ENCODE data around the gene BNIP1. TPM values are rescaled to one million over a fixed set of nuclear protein-coding genes. Genes with fewer than 3 reads are reported as not detected.

Gene BNIP1
- total RNA-seq, 1 experiment from 2014 or later: 13.5 TPM

- no peak for DNase-seq
- ChIA-PET CTCF (no interaction called here), POLR2A (ENCODE audit: unreplicated experiment) (no interaction called here)
- Histone ChIP-seq H3K36me3 (ENCODE audit: low read depth) (no peaks in the 10 kb centered on the region), H3K79me2 (ENCODE audit: low read depth) (no peaks in the 10 kb centered on the region), H3K27ac (no peak overlapping the region), H3K4me1 (replicated peaks; ENCODE audit: insufficient read depth) (no peaks in the 10 kb centered on the region), H3K4me3 (no peak overlapping the region), H4K20me1 (ENCODE audit: insufficient read depth) (no peaks in the 10 kb centered on the region), H3K9me2 (ENCODE audit: insufficient read depth) (no peaks in the 10 kb centered on the region), H3K27me3 (ENCODE audit: insufficient read depth, low read depth) (no peaks in the 10 kb centered on the region; the same call in 1 of the 2 replicates), H3K4me2 (no peak overlapping the region), H3F3A (ENCODE audit: insufficient read depth, low read depth) (no peaks in the 10 kb centered on the region), H2AFZ (no peak overlapping the region), H3K9me3 (ENCODE audit: insufficient read depth, low read depth) (no peaks in the 10 kb centered on the region)
- TF ChIP-seq CTCF (conservative IDR thresholded peaks at IDR 0.05): no peak
- TF ChIP-seq EZH2 (IDR thresholded peaks at IDR 0.05; ENCODE audit: low read depth): no peak
- intact Hi-C loops (cut with micrococcal nuclease; ENCODE audit: unreplicated experiment): no loop called here
- no TSS peak for BruUV-seq (replicated peaks)
Observed at GRCh38 chr5:173192561-173192960, 48.2 kb downstream of the BNIP1 start.

GRCh38 chr5:173196133-173196952 lies 52.0 kb downstream of the BNIP1 start:
- no peaks in the 10 kb centered on the region for H3K27me3 ChIP-seq (ENCODE audit: insufficient read depth, low read depth)
- intact Hi-C loops (cut with micrococcal nuclease; ENCODE audit: unreplicated experiment): no loop called here
- BruUV-seq (replicated peaks): no TSS peak
- ChIA-PET POLR2A (ENCODE audit: unreplicated experiment) (no interaction called here), CTCF (no interaction called here)
- no peaks in the 10 kb centered on the region for H3K9me3 ChIP-seq (ENCODE audit: insufficient read depth, low read depth)
- H3K79me2 ChIP-seq (ENCODE audit: low read depth): no peaks in the 10 kb centered on the region
- H3F3A ChIP-seq (ENCODE audit: insufficient read depth, low read depth): peaks cover 5% of the 10 kb centered on the region; the same call in 1 of the 2 replicates
- no peaks in the 10 kb centered on the region for H4K20me1 ChIP-seq (ENCODE audit: insufficient read depth)
- no peak overlapping the region for H3K4me3 ChIP-seq
- H2AFZ ChIP-seq: no peak overlapping the region
- H3K27ac ChIP-seq: no peak overlapping the region
- H3K4me1 ChIP-seq (replicated peaks; ENCODE audit: insufficient read depth): no peaks in the 10 kb centered on the region
- H3K4me2 ChIP-seq: no peak overlapping the region
- DNase-seq: no peak
- H3K9me2 ChIP-seq (ENCODE audit: insufficient read depth): no peaks in the 10 kb centered on the region
- TF ChIP-seq EZH2 (IDR thresholded peaks at IDR 0.05; ENCODE audit: low read depth) (no peak), CTCF (conservative IDR thresholded peaks at IDR 0.05) (no peak)
- no peaks in the 10 kb centered on the region for H3K36me3 ChIP-seq (ENCODE audit: low read depth)

GRCh38 chr5:173197375-173197891 lies 53.1 kb downstream of the BNIP1 start:
- Histone ChIP-seq H3K27me3 (ENCODE audit: insufficient read depth, low read depth) (no peaks in the 10 kb centered on the region), H3K4me2 (no peak overlapping the region), H3K36me3 (ENCODE audit: low read depth) (no peaks in the 10 kb centered on the region), H3K4me1 (replicated peaks; ENCODE audit: insufficient read depth) (peaks cover 11% of the 10 kb centered on the region), H3K27ac (no peak overlapping the region), H3K9me3 (ENCODE audit: insufficient read depth, low read depth) (no peaks in the 10 kb centered on the region), H4K20me1 (ENCODE audit: insufficient read depth) (no peaks in the 10 kb centered on the region), H3K9me2 (ENCODE audit: insufficient read depth) (no peaks in the 10 kb centered on the region), H3K4me3 (no peak overlapping the region), H3K79me2 (ENCODE audit: low read depth) (no peaks in the 10 kb centered on the region), H2AFZ (no peak overlapping the region), H3F3A (ENCODE audit: insufficient read depth, low read depth) (peaks cover 15% of the 10 kb centered on the region; the same call in 1 of the 2 replicates)
- CTCF ChIA-PET: no interaction called here
- no peak for DNase-seq
- POLR2A ChIA-PET (ENCODE audit: unreplicated experiment): no interaction called here
- intact Hi-C loops (cut with micrococcal nuclease; ENCODE audit: unreplicated experiment): no loop called here
- TF ChIP-seq EZH2 (IDR thresholded peaks at IDR 0.05; ENCODE audit: low read depth) (no peak), CTCF (conservative IDR thresholded peaks at IDR 0.05) (no peak)
- BruUV-seq (replicated peaks): no TSS peak
